GM12878 (cell line): ENCODE data around the gene GNAO1. TPM values are rescaled to one million over a fixed set of nuclear protein-coding genes. Genes with fewer than 3 reads are reported as not detected.

Source experiments
- BHLHE40 ChIP-seq, 2 experiments: fragments of 450-650 bp in 1 of 2; IDR thresholded peaks; 2 replicates each; pipeline ENCODE4 v1.6.1; 2011 to 2017; ENCODE audit warnings: low read depth in 2 of 2, borderline replicate concordance in 1 of 2, improper control_type of control experiment in 1 of 2, low read length in 1 of 2, mild to moderate bottlenecking in 1 of 2
- CEBPB ChIP-seq, 2 experiments: fragments of 150-350 bp in 1 of 2; IDR thresholded peaks; 2 replicates each; pipeline ENCODE4 v1.6.1; 2012 to 2014; ENCODE audit warnings: low read depth in 2 of 2, low read length in 2 of 2, borderline replicate concordance in 1 of 2, inconsistent platforms in 1 of 2
- NR2C2 ChIP-seq: IDR thresholded peaks from 2 replicates; pipeline ENCODE4 v1.6.1; 2011; ENCODE audit warnings: borderline replicate concordance, low read depth; ENCODE audit not compliant: control insufficient read depth, insufficient read length
- PAX8 ChIP-seq: fragments of 450-650 bp; IDR thresholded peaks from 2 replicates; pipeline ENCODE4 v1.6.1; 2017; ENCODE audit warnings: mild to moderate bottlenecking, moderate library complexity
- RAD51 ChIP-seq: fragments of 450-650 bp; IDR thresholded peaks from 2 replicates; pipeline ENCODE4 v1.6.1; 2016; ENCODE audit warnings: moderate library complexity, mild to moderate bottlenecking, inconsistent platforms
- SRF ChIP-seq, 2 experiments: IDR thresholded peaks; 2 replicates each; pipeline ENCODE4 v1.6.1; 2011; ENCODE audit warnings: low read depth in 2 of 2, low read length in 2 of 2, mild to moderate bottlenecking in 1 of 2, moderate library complexity in 1 of 2
- polyA plus RNA-seq, 11 experiments: library from polyadenylated mRNA; depleted of rRNA in 4 of 11; unstranded in 6 of 11; stranded (reverse) in 5 of 11; fragments of >200 nt; fragmentation: Nextera tagmentation in 4 of 11; fragmentation: Illumina TruSeq in 1 of 11; extraction: Ambion mirVana in 4 of 11; extraction: Trizol in 1 of 11; gene quantifications; 1 replicate in 1 of 11; 2 replicates in 10 of 11; pipeline versions ENCODE4 v1.2.1 to v1.2.3, GENCODE V29; 2011 to 2016; ENCODE audit warnings: inconsistent platforms in 2 of 11, missing spikeins in 2 of 11, low read depth in 1 of 11
- total RNA-seq, 4 experiments: library from RNA; depleted of rRNA in 3 of 4; stranded (reverse); fragments of >200 nt in 3 of 4; fragmentation: Illumina TruSeq in 1 of 4; extraction: Trizol in 1 of 4; gene quantifications; 2 replicates each; pipeline versions ENCODE4 v1.2.1 to v1.2.3, GENCODE V29; 2013 to 2021
- TF ChIP-seq, protein P1 (sequence below): fragments of 450-650 bp; IDR thresholded peaks from 2 replicates; pipeline ENCODE4 v1.6.1; 2017; ENCODE audit warnings: antibody characterized with exemption, mild to moderate bottlenecking, moderate library complexity
- TF ChIP-seq, protein P2 (sequence below): fragments of 450-650 bp; IDR thresholded peaks from 2 replicates; pipeline ENCODE4 v1.6.1; 2017; ENCODE audit warnings: mild to moderate bottlenecking, moderate library complexity
- TF ChIP-seq, protein P3 (sequence below): IDR thresholded peaks from 2 replicates; pipeline ENCODE4 v1.6.1; 2012; ENCODE audit warnings: mild to moderate bottlenecking, low read depth, low read length

GNAO1 gene
- total and polyA plus RNA-seq, 10 of the 15 experiments (the other 5 are each of a cell fraction or from before 2014, with no cell fraction given) = 0.05 to 0.28 (median 0.14) TPM; not detected in 6

- TF ChIP-seq, protein P1, sequence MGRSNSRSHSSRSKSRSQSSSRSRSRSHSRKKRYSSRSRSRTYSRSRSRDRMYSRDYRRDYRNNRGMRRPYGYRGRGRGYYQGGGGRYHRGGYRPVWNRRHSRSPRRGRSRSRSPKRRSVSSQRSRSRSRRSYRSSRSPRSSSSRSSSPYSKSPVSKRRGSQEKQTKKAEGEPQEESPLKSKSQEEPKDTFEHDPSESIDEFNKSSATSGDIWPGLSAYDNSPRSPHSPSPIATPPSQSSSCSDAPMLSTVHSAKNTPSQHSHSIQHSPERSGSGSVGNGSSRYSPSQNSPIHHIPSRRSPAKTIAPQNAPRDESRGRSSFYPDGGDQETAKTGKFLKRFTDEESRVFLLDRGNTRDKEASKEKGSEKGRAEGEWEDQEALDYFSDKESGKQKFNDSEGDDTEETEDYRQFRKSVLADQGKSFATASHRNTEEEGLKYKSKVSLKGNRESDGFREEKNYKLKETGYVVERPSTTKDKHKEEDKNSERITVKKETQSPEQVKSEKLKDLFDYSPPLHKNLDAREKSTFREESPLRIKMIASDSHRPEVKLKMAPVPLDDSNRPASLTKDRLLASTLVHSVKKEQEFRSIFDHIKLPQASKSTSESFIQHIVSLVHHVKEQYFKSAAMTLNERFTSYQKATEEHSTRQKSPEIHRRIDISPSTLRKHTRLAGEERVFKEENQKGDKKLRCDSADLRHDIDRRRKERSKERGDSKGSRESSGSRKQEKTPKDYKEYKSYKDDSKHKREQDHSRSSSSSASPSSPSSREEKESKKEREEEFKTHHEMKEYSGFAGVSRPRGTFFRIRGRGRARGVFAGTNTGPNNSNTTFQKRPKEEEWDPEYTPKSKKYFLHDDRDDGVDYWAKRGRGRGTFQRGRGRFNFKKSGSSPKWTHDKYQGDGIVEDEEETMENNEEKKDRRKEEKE = no peak
- TF ChIP-seq CEBPB (IDR thresholded peaks at IDR 0.05; ENCODE audit: borderline replicate concordance in 1 of 2, low read depth in 2 of 2, low read length in 2 of 2) (no peak), RAD51 (no peak), NR2C2 (no peak), BHLHE40 (IDR thresholded peaks at IDR 0.05; ENCODE audit: borderline replicate concordance in 1 of 2, low read depth in 2 of 2, low read length in 1 of 2) (no peak), SRF (IDR thresholded peaks at IDR 0.05; ENCODE audit: low read depth in 2 of 2, low read length in 2 of 2) (no peak), PAX8 (no peak)
- TF ChIP-seq, protein P2, sequence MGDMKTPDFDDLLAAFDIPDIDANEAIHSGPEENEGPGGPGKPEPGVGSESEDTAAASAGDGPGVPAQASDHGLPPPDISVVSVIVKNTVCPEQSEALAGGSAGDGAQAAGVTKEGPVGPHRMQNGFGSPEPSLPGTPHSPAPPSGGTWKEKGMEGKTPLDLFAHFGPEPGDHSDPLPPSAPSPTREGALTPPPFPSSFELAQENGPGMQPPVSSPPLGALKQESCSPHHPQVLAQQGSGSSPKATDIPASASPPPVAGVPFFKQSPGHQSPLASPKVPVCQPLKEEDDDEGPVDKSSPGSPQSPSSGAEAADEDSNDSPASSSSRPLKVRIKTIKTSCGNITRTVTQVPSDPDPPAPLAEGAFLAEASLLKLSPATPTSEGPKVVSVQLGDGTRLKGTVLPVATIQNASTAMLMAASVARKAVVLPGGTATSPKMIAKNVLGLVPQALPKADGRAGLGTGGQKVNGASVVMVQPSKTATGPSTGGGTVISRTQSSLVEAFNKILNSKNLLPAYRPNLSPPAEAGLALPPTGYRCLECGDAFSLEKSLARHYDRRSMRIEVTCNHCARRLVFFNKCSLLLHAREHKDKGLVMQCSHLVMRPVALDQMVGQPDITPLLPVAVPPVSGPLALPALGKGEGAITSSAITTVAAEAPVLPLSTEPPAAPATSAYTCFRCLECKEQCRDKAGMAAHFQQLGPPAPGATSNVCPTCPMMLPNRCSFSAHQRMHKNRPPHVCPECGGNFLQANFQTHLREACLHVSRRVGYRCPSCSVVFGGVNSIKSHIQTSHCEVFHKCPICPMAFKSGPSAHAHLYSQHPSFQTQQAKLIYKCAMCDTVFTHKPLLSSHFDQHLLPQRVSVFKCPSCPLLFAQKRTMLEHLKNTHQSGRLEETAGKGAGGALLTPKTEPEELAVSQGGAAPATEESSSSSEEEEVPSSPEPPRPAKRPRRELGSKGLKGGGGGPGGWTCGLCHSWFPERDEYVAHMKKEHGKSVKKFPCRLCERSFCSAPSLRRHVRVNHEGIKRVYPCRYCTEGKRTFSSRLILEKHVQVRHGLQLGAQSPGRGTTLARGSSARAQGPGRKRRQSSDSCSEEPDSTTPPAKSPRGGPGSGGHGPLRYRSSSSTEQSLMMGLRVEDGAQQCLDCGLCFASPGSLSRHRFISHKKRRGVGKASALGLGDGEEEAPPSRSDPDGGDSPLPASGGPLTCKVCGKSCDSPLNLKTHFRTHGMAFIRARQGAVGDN = no peak
- TF ChIP-seq, protein P3, sequence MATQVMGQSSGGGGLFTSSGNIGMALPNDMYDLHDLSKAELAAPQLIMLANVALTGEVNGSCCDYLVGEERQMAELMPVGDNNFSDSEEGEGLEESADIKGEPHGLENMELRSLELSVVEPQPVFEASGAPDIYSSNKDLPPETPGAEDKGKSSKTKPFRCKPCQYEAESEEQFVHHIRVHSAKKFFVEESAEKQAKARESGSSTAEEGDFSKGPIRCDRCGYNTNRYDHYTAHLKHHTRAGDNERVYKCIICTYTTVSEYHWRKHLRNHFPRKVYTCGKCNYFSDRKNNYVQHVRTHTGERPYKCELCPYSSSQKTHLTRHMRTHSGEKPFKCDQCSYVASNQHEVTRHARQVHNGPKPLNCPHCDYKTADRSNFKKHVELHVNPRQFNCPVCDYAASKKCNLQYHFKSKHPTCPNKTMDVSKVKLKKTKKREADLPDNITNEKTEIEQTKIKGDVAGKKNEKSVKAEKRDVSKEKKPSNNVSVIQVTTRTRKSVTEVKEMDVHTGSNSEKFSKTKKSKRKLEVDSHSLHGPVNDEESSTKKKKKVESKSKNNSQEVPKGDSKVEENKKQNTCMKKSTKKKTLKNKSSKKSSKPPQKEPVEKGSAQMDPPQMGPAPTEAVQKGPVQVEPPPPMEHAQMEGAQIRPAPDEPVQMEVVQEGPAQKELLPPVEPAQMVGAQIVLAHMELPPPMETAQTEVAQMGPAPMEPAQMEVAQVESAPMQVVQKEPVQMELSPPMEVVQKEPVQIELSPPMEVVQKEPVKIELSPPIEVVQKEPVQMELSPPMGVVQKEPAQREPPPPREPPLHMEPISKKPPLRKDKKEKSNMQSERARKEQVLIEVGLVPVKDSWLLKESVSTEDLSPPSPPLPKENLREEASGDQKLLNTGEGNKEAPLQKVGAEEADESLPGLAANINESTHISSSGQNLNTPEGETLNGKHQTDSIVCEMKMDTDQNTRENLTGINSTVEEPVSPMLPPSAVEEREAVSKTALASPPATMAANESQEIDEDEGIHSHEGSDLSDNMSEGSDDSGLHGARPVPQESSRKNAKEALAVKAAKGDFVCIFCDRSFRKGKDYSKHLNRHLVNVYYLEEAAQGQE = no peak
These were observed 27.4 kb upstream of the GNAO1 start (continued) for GRCh38 chr16:56163938-56164337.
